H1 (cell line): ENCODE measurements around the gene ALPK3. TPM values are rescaled to one million over a fixed set of nuclear protein-coding genes. Genes with fewer than 3 reads are reported as not detected.

Source experiments
- CTCF ChIA-PET: fragments of 300-600 bp; sonication (Branson Sonifier 250); formaldehyde crosslinking; loops from one replicate; lab custom pipeline; 2021; ENCODE audit not compliant: partially characterized antibody; lab: Charles Lee
- POLR2A ChIA-PET: fragments of 300-600 bp; sonication (Branson Sonifier 250); formaldehyde crosslinking; loops from one replicate; lab custom pipeline; 2021; ENCODE audit warnings: inconsistent platforms; ENCODE audit not compliant: partially characterized antibody; lab: Charles Lee
- DNase-seq, 2 experiments: peaks; one replicate each; pipeline versions ENCODE4 v3.0.0 to v3.0.0-alpha.2; 2010 to 2022; ENCODE audit warnings: low spot score in 2 of 2, low read depth in 1 of 2, mixed read lengths in 1 of 2
- FAIRE-seq: peaks from 2 replicates; lab custom pipeline; 2011; peaks lifted over from hg19 to GRCh38; lab: Jason Lieb, UNC
- H2AFZ ChIP-seq: 2 replicates; pipeline ENCODE4 v1.8.1; 2012; ENCODE audit warnings: low read length, inconsistent platforms
- H2AK5ac ChIP-seq: 2 replicates; pipeline ENCODE4 v1.6.1; 2013; ENCODE audit warnings: low read depth, low read length
- H2BK120ac ChIP-seq: replicated peaks from 2 replicates; pipeline ENCODE3; 2013; ENCODE audit warnings: low read depth, low read length, inconsistent platforms
- H2BK12ac ChIP-seq: 2 replicates; pipeline ENCODE4 v1.6.1; 2013; ENCODE audit warnings: low read depth, low read length
- H2BK15ac ChIP-seq: 2 replicates; pipeline ENCODE4 v1.6.1; 2013; ENCODE audit warnings: low read length
- H2BK20ac ChIP-seq: 2 replicates; pipeline ENCODE4 v1.6.1; 2013; ENCODE audit warnings: low read length
- H2BK5ac ChIP-seq: 2 replicates; pipeline ENCODE4 v1.6.1; 2013; ENCODE audit warnings: low read depth, low read length
- H3K14ac ChIP-seq: 2 replicates; pipeline ENCODE4 v1.6.1; 2013; ENCODE audit warnings: inconsistent platforms; ENCODE audit not compliant: insufficient read length
- H3K18ac ChIP-seq: 2 replicates; pipeline ENCODE4 v1.6.1; 2013; ENCODE audit warnings: low read length; ENCODE audit errors: extremely low read depth
- H3K23ac ChIP-seq: 2 replicates; pipeline ENCODE4 v1.6.1; 2013; ENCODE audit warnings: inconsistent platforms; ENCODE audit not compliant: insufficient read length
- H3K23me2 ChIP-seq: 2 replicates; pipeline ENCODE4 v1.6.1; 2013; ENCODE audit warnings: low read depth, low read length
- H3K27ac ChIP-seq: 2 replicates; pipeline ENCODE4 v1.6.1; 2011; ENCODE audit warnings: low read depth, low read length, inconsistent platforms
- H3K27me3 ChIP-seq, 4 experiments: replicated peaks in 1 of 4; 1 replicate in 1 of 4; 2 replicates in 3 of 4; pipeline versions ENCODE4 v1.6.1 to v1.8.1; 2011 to 2013; ENCODE audit warnings: low read length in 3 of 4, mild to moderate bottlenecking in 3 of 4, inconsistent platforms in 2 of 4, mixed read lengths in 2 of 4, moderate library complexity in 1 of 4; ENCODE audit not compliant: control insufficient read depth in 3 of 4, insufficient read depth in 3 of 4; ENCODE audit errors: extremely low read depth in 1 of 4
- H3K36me3 ChIP-seq, 4 experiments: 2 replicates each; pipeline versions ENCODE4 v1.6.1 to v1.8.1; 2011 to 2013; ENCODE audit warnings: mild to moderate bottlenecking in 4 of 4, low read length in 3 of 4, moderate library complexity in 2 of 4, control low read depth in 1 of 4, inconsistent platforms in 1 of 4; ENCODE audit not compliant: insufficient read depth in 4 of 4, control insufficient read depth in 2 of 4
- H3K4ac ChIP-seq: replicated peaks from 2 replicates; pipeline ENCODE3; 2013; ENCODE audit warnings: low read length, low read depth, mixed read lengths, inconsistent platforms; ENCODE audit not compliant: insufficient read length
- H3K4me1 ChIP-seq, 4 experiments: replicated peaks in 1 of 4; 1 replicate in 1 of 4; 2 replicates in 3 of 4; pipeline versions ENCODE4 v1.6.1 to v1.8.1; 2011 to 2013; ENCODE audit warnings: low read length in 3 of 4, inconsistent platforms in 2 of 4, mixed read lengths in 1 of 4; ENCODE audit not compliant: insufficient read depth in 4 of 4, control insufficient read depth in 3 of 4
- H3K4me2 ChIP-seq, 2 experiments: 2 replicates each; pipeline versions ENCODE4 v1.6.1 to v1.8.1; 2011 to 2013; ENCODE audit warnings: low read depth in 2 of 2, low read length in 2 of 2, control low read depth in 1 of 2, inconsistent platforms in 1 of 2, mild to moderate bottlenecking in 1 of 2; ENCODE audit not compliant: insufficient read depth in 1 of 2
- H3K4me3 ChIP-seq, 4 experiments: fragments of 200-600, 300-600 bp in 1 of 4; sonication (generic), shearing (Covaris generic), sonication (Bioruptor Twin) in 1 of 4; 2 replicates each; pipeline versions ENCODE4 v1.5.1 to v1.8.1; 2011 to 2016; ENCODE audit warnings: low read length in 4 of 4, low read depth in 3 of 4, control low read depth in 2 of 4, inconsistent platforms in 2 of 4, mild to moderate bottlenecking in 2 of 4, mixed read lengths in 1 of 4, moderate library complexity in 1 of 4; ENCODE audit not compliant: insufficient read depth in 2 of 4; ENCODE audit errors: extremely low read depth in 1 of 4
- H3K56ac ChIP-seq: replicated peaks from 2 replicates; pipeline ENCODE3; 2013; ENCODE audit warnings: low read depth, mild to moderate bottlenecking, mixed read lengths, low read length, inconsistent platforms; ENCODE audit not compliant: insufficient read length
- H3K79me1 ChIP-seq: 2 replicates; pipeline ENCODE4 v1.6.1; 2013; ENCODE audit warnings: low read depth, low read length, control low read depth
- H3K79me2 ChIP-seq, 2 experiments: 2 replicates each; pipeline versions ENCODE4 v1.6.1 to v1.8.1; 2012 to 2013; ENCODE audit warnings: low read length in 2 of 2, mild to moderate bottlenecking in 2 of 2, inconsistent platforms in 1 of 2; ENCODE audit not compliant: insufficient read depth in 2 of 2, control insufficient read depth in 1 of 2
- H3K9ac ChIP-seq, 4 experiments: replicated peaks in 1 of 4; 1 replicate in 1 of 4; 2 replicates in 3 of 4; pipeline versions ENCODE4 v1.6.1 to v1.8.1; 2011 to 2013; ENCODE audit warnings: low read depth in 3 of 4, low read length in 3 of 4, control low read depth in 2 of 4, mild to moderate bottlenecking in 2 of 4, moderate library complexity in 2 of 4, inconsistent platforms in 1 of 4; ENCODE audit errors: extremely low read depth in 1 of 4
- H3K9me3 ChIP-seq, 2 experiments: 2 replicates each; pipeline versions ENCODE4 v1.6.1 to v1.8.1; 2012 to 2013; ENCODE audit warnings: mild to moderate bottlenecking in 2 of 2, moderate library complexity in 2 of 2, control low read depth in 1 of 2, inconsistent platforms in 1 of 2, low read depth in 1 of 2, low read length in 1 of 2, mixed read lengths in 1 of 2; ENCODE audit not compliant: insufficient read depth in 2 of 2
- H4K20me1 ChIP-seq, 2 experiments: replicated peaks in 1 of 2; 2 replicates each; pipeline versions ENCODE3 to v1.8.1; 2011 to 2013; ENCODE audit warnings: inconsistent platforms in 2 of 2, low read length in 2 of 2, mild to moderate bottlenecking in 1 of 2; ENCODE audit not compliant: insufficient read depth in 2 of 2, control insufficient read depth in 1 of 2
- H4K5ac ChIP-seq: 2 replicates; pipeline ENCODE4 v1.6.1; 2013; ENCODE audit warnings: low read length, low read depth, mixed read lengths, inconsistent platforms; ENCODE audit not compliant: insufficient read length
- H4K8ac ChIP-seq: 2 replicates; pipeline ENCODE4 v1.8.0; 2013; ENCODE audit warnings: mild to moderate bottlenecking, moderate library complexity, low read length, inconsistent platforms; ENCODE audit not compliant: insufficient read depth; ENCODE audit errors: extremely low read depth
- H4K91ac ChIP-seq: replicated peaks from 2 replicates; pipeline ENCODE3; 2013; ENCODE audit warnings: low read length, mixed read lengths, inconsistent platforms; ENCODE audit not compliant: insufficient read length
- BCL11A ChIP-seq, 2 experiments: IDR thresholded peaks; one replicate each; pipeline ENCODE4 v1.6.1; 2011; ENCODE audit warnings: low read depth in 2 of 2, low read length in 2 of 2, mild to moderate bottlenecking in 2 of 2
- CHD2 ChIP-seq: IDR thresholded peaks from 2 replicates; pipeline ENCODE4 v1.6.1; 2012; ENCODE audit warnings: low read length, improper control_type of control experiment
- EP300 ChIP-seq, 2 experiments: IDR thresholded peaks; 1 replicate in 1 of 2; 2 replicates in 1 of 2; pipeline ENCODE4 v1.6.1; 2011 to 2012; ENCODE audit warnings: low read depth in 2 of 2, low read length in 2 of 2, mild to moderate bottlenecking in 2 of 2, borderline replicate concordance in 1 of 2, inconsistent platforms in 1 of 2, moderate library complexity in 1 of 2
- SAP30 ChIP-seq: fragments of 300-600 bp; sonication (generic); IDR thresholded peaks from 2 replicates; pipeline ENCODE4 v1.7.1; 2012; ENCODE audit warnings: low read length, moderate library complexity, mild to moderate bottlenecking, inconsistent platforms; ENCODE audit not compliant: insufficient read depth, insufficient replicate concordance
- SP1 ChIP-seq: IDR thresholded peaks from 2 replicates; pipeline ENCODE4 v1.6.1; 2011; ENCODE audit warnings: low read depth, low read length
- SP2 ChIP-seq: IDR thresholded peaks from 2 replicates; pipeline ENCODE4 v1.6.1; 2012; ENCODE audit warnings: mild to moderate bottlenecking, low read length, inconsistent platforms
- SP4 ChIP-seq: IDR thresholded peaks from 2 replicates; pipeline ENCODE4 v1.6.1; 2012; ENCODE audit warnings: low read length, inconsistent platforms
- TBP ChIP-seq: IDR thresholded peaks from 2 replicates; pipeline ENCODE4 v1.6.1; 2011; ENCODE audit warnings: low read depth, low read length, improper control_type of control experiment
- WGBS, 2 experiments: shearing (Covaris generic) in 1 of 2; methylation state at CpG; one replicate each; pipeline versions ENCODE4 v1.1.6 to v1.1.7; 2013 to 2015; ENCODE audit warnings: low lambda C conversion rate in 2 of 2, mixed read lengths in 2 of 2, inconsistent platforms in 1 of 2, low coverage in 1 of 2, missing lambda C conversion rate in 1 of 2; ENCODE audit not compliant: insufficient replicate concordance in 2 of 2, insufficient coverage in 1 of 2, insufficient read length in 1 of 2; ENCODE audit errors: extremely low coverage in 1 of 2, missing lambda C conversion rate in 1 of 2; 5-methylcytosine and 5-hydroxymethylcytosine counted together
- polyA plus RNA-seq, 7 experiments: library from polyadenylated mRNA; depleted of rRNA in 3 of 7; stranded (reverse) in 5 of 7; unstranded in 2 of 7; fragments of >200 nt in 5 of 7; fragments of 200-250 nt in 2 of 7; gene quantifications; 1 replicate in 5 of 7; 2 replicates in 1 of 7; 4 replicates in 1 of 7; pipeline versions ENCODE4 v1.2.1 to v1.2.3, GENCODE V29; 2011 to 2013; ENCODE audit warnings: missing spikeins in 2 of 7, mixed read lengths in 2 of 7
- total RNA-seq: library from RNA; stranded (reverse); fragmentation: NEBNext Ultra II Directional; extraction: Animal tissue kit (Norgen Biotek cat#: 25700); gene quantifications from 2 replicates; pipeline ENCODE4 v1.2.1, GENCODE V29; 2021

The ALPK3 gene
- total and polyA plus RNA-seq, 2 of the 8 experiments (the other 6 are each of a cell fraction or from before 2014, with no cell fraction given): 4.4 to 19.2 TPM

GRCh38 chr15:84835661-84836337 lies 18.6 kb downstream of the ALPK3 start:
- peaks cover 0 to 2% of the 10 kb centered on the region in 2 experiments for H4K20me1 ChIP-seq
- H4K5ac ChIP-seq: no peak overlapping the region
- no peak overlapping the region for H2AK5ac ChIP-seq
- H3K14ac ChIP-seq: no peak overlapping the region
- H2AFZ ChIP-seq: no peak overlapping the region
- H4K8ac ChIP-seq: no peak overlapping the region
- H3K79me2 ChIP-seq: no peaks in the 10 kb centered on the region
- no peaks in the 10 kb centered on the region for H3K79me1 ChIP-seq
- no peak overlapping the region for H3K9ac ChIP-seq
- H2BK12ac ChIP-seq: no peak overlapping the region
- H3K23ac ChIP-seq: no peak overlapping the region
- DNase-seq (no peak), FAIRE-seq (no peak)
- no peak overlapping the region for H3K4me2 ChIP-seq
- 91% methylated on average over 5 of the region's 5 CpGs; no CpG with 5 or more reads in 1 of the 2 experiments for WGBS, 2 experiments
- no peak overlapping the region for H2BK20ac ChIP-seq
- CTCF ChIA-PET: interaction anchor here (0.6 to 9.2 kb wide), 10 partner anchors 8 to 95 kb away, joined by 3 to 89 read pairs (median 4); no protein-coding TSS in a partner anchor
- H3K4me1 ChIP-seq: no peaks in the 10 kb centered on the region
- no peaks in the 10 kb centered on the region for H3K27me3 ChIP-seq
- no peaks in the 10 kb centered on the region for H3K9me3 ChIP-seq
- TF ChIP-seq BCL11A (IDR thresholded peaks at IDR 0.05; ENCODE audit: low read depth in 2 of 2, low read length in 2 of 2) (no peak), TBP (no peak), CHD2 (no peak), SP4 (no peak), SAP30 (no peak), SP1 (no peak), SP2 (no peak), EP300 (IDR thresholded peaks at IDR 0.05; ENCODE audit: borderline replicate concordance in 1 of 2, low read depth in 2 of 2, low read length in 2 of 2) (no peak)
- no peak overlapping the region for H2BK5ac ChIP-seq
- H3K36me3 ChIP-seq: peaks cover 0 to 3% (median 1%) of the 10 kb centered on the region in 4 experiments; a peak in 1 of 8 replicates
- no peaks in the 10 kb centered on the region for H3K23me2 ChIP-seq
- no peak overlapping the region for H3K18ac ChIP-seq
- H4K91ac ChIP-seq: no peak overlapping the region
- no peak overlapping the region for H3K4me3 ChIP-seq
- H2BK15ac ChIP-seq: no peak overlapping the region
- H3K56ac ChIP-seq: no peak overlapping the region
- no peak overlapping the region for H2BK120ac ChIP-seq
- H3K4ac ChIP-seq: no peak overlapping the region
- POLR2A ChIA-PET: interaction anchor here (1.1 to 1.4 kb wide), 2 partner anchors 9 to 14 kb away, joined by 3 to 4 read pairs; no protein-coding TSS in a partner anchor
- no peak overlapping the region for H3K27ac ChIP-seq
